ENCODE data around the gene FOXN1. TPM values are rescaled to one million over a fixed set of nuclear protein-coding genes. Genes with fewer than 3 reads are reported as not detected.

FOXN1 gene
- total and polyA plus RNA-seq, 2 experiments from 2014 or later = 0.87 TPM; not detected in 1

DNA sequence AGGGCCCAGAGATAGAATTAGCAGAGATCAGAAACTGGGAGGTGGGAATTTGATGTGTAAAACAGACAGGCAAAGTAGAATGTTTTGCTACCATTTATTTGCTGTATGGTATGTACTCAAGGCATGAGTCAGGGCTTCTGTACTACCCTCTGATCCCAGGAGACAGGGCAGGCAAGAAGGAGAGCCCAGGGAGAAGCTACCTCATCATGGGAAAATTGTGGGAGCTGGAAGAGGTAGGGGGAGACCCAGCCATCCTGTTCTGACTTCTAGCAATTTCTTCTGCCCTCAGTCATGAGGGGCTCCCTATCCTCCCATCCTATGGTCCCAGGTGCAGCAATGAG is 66.9 kb downstream of the FOXN1 start:
- Histone ChIP-seq H3K9me3 (ENCODE audit: low read depth) (no peaks in the 10 kb centered on the region), H3K36me3 (replicated peaks; ENCODE audit: insufficient read depth, low read depth) (no peaks in the 10 kb centered on the region), H3K9me2 (replicated peaks; ENCODE audit: insufficient read depth) (no peaks in the 10 kb centered on the region), H3K27me3 (no peaks in the 10 kb centered on the region), H3K4me2 (peak overlapping the region; percentile 81), H3K79me2 (peaks cover 26% of the 10 kb centered on the region), H3K4me1 (ENCODE audit: insufficient read depth) (peaks cover 12% of the 10 kb centered on the region), H4K20me1 (ENCODE audit: insufficient read depth, poor library complexity, severe bottlenecking) (no peaks in the 10 kb centered on the region), H3K27ac (peak overlapping the region; percentile 54), H3K4me3 (no peak overlapping the region), H2AFZ (no peak overlapping the region)
- no peak for TF ChIP-seq EZH2phosphoT487 (IDR thresholded peaks at IDR 0.05; ENCODE audit: low read depth, severe bottlenecking, unreplicated experiment)
- TF ChIP-seq, protein P1, sequence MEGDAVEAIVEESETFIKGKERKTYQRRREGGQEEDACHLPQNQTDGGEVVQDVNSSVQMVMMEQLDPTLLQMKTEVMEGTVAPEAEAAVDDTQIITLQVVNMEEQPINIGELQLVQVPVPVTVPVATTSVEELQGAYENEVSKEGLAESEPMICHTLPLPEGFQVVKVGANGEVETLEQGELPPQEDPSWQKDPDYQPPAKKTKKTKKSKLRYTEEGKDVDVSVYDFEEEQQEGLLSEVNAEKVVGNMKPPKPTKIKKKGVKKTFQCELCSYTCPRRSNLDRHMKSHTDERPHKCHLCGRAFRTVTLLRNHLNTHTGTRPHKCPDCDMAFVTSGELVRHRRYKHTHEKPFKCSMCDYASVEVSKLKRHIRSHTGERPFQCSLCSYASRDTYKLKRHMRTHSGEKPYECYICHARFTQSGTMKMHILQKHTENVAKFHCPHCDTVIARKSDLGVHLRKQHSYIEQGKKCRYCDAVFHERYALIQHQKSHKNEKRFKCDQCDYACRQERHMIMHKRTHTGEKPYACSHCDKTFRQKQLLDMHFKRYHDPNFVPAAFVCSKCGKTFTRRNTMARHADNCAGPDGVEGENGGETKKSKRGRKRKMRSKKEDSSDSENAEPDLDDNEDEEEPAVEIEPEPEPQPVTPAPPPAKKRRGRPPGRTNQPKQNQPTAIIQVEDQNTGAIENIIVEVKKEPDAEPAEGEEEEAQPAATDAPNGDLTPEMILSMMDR (IDR thresholded peaks at IDR 0.05; ENCODE audit: poor library complexity) = no peak
- TF ChIP-seq EZH2 (IDR thresholded peaks at IDR 0.05; ENCODE audit: borderline replicate concordance) = no peak
- peak; percentile 45 for DNase-seq (ENCODE audit: low spot score)

DNA sequence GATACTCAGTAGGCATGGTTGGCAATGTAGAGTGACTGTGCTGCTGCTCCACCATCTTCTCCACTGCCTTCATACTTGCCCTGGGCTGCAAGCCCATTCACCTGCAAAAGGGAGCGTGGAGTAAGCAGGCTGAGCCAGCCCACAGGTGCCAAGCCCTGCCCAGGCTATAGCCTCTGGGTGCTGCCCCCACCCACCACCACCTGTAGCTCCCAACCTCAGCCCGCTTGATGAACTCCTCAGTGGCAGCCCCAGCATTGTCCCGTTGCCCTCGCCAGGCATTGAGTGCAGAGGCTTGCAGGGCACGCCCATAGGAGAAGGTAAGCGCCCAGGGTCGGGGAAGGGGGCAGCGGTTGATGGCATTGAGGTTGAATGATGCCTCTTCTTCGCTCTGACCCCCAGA is 67.4 kb downstream of the FOXN1 start:
- TF ChIP-seq EZH2phosphoT487 (IDR thresholded peaks at IDR 0.05; ENCODE audit: low read depth, severe bottlenecking, unreplicated experiment) (no peak), EZH2 (IDR thresholded peaks at IDR 0.05; ENCODE audit: borderline replicate concordance) (no peak)
- TF ChIP-seq, protein P1 (IDR thresholded peaks at IDR 0.05; ENCODE audit: poor library complexity) = no peak
- 98% methylated on average over 9 of the region's 9 CpGs for WGBS (ENCODE audit: low lambda C conversion rate, missing lambda C conversion rate)
- no peaks in the 10 kb centered on the region for H3K9me2 ChIP-seq (replicated peaks; ENCODE audit: insufficient read depth)
- no peaks in the 10 kb centered on the region for H3K36me3 ChIP-seq (replicated peaks; ENCODE audit: insufficient read depth, low read depth)
- H3K79me2 ChIP-seq = peaks cover 22% of the 10 kb centered on the region
- H3K27me3 ChIP-seq = no peaks in the 10 kb centered on the region
- no peak overlapping the region for H3K4me3 ChIP-seq
- no peak overlapping the region for H3K4me2 ChIP-seq
- H2AFZ ChIP-seq = no peak overlapping the region
- no peaks in the 10 kb centered on the region for H4K20me1 ChIP-seq (ENCODE audit: insufficient read depth, poor library complexity, severe bottlenecking)
- DNase-seq (ENCODE audit: low spot score) = no peak
- no peaks in the 10 kb centered on the region for H3K9me3 ChIP-seq (ENCODE audit: low read depth)
- H3K27ac ChIP-seq = no peak overlapping the region
- peaks cover 12% of the 10 kb centered on the region for H3K4me1 ChIP-seq (ENCODE audit: insufficient read depth)

DNA sequence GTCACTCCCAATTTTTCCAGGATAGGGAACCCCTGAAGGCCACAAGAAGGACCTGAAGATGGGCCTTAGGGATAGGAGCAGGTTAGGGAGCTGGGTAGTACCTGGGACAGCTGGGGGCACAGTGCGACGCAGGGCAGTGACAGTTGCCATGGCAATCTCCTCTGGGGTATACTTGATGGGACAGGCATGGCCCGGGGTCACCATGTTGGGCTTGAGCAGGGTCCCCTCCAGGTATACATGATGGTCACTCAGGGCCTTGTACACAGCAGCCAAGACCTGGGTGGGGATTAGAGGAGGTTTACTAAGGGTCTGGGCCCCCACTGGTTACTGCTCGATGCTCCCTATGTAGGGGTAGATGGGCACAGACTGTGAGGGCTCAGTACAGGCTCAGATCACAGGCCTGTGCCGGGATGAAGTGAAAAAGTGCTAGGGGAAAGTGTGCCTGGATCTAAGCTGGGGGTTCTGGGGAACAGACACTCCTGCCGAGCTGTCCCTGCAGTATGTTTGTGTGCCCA is 67.9 kb downstream of the FOXN1 start:
- H4K20me1 ChIP-seq (ENCODE audit: insufficient read depth, poor library complexity, severe bottlenecking) = no peaks in the 10 kb centered on the region
- no peaks in the 10 kb centered on the region for H3K36me3 ChIP-seq (replicated peaks; ENCODE audit: insufficient read depth, low read depth)
- H3K4me1 ChIP-seq (ENCODE audit: insufficient read depth) = peaks cover 12% of the 10 kb centered on the region
- TF ChIP-seq EZH2 (IDR thresholded peaks at IDR 0.05; ENCODE audit: borderline replicate concordance) (no peak), EZH2phosphoT487 (IDR thresholded peaks at IDR 0.05; ENCODE audit: low read depth, severe bottlenecking, unreplicated experiment) (no peak)
- TF ChIP-seq, protein P1 (IDR thresholded peaks at IDR 0.05; ENCODE audit: poor library complexity) = no peak
- H3K9me2 ChIP-seq (replicated peaks; ENCODE audit: insufficient read depth) = no peaks in the 10 kb centered on the region
- WGBS (ENCODE audit: low lambda C conversion rate, missing lambda C conversion rate) = 95% methylated on average over 6 of the region's 6 CpGs
- H3K9me3 ChIP-seq (ENCODE audit: low read depth) = no peaks in the 10 kb centered on the region
- peaks cover 17% of the 10 kb centered on the region for H3K79me2 ChIP-seq
- H2AFZ ChIP-seq = no peak overlapping the region
- no peak for DNase-seq (ENCODE audit: low spot score)
- H3K4me3 ChIP-seq = no peak overlapping the region
- H3K27ac ChIP-seq = no peak overlapping the region
- no peak overlapping the region for H3K4me2 ChIP-seq
- no peaks in the 10 kb centered on the region for H3K27me3 ChIP-seq

DNA sequence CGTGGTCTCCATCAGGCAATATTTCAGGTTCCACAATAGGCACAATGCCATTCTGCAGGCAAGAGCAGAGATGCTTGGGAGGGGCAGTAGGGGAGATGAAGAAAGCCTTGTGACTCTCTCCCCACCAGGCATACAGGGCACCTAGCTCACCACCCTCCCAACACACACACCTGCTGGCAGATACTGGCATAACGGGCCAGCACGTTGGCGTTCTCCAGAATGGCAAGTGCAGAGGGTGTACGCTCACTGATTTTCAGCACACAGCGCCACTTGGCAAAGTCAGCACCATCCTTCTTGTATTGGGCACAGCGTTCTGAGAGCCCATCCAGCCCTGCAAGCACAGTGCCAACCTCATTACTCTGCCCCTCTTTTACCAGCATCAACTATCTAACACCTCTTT is 68.4 kb downstream of the FOXN1 start:
- DNase-seq (ENCODE audit: low spot score) = no peak
- TF ChIP-seq, protein P1 (IDR thresholded peaks at IDR 0.05; ENCODE audit: poor library complexity) = no peak
- TF ChIP-seq EZH2phosphoT487 (IDR thresholded peaks at IDR 0.05; ENCODE audit: low read depth, severe bottlenecking, unreplicated experiment) = no peak
- TF ChIP-seq EZH2 (IDR thresholded peaks at IDR 0.05; ENCODE audit: borderline replicate concordance) = no peak

More for the DNA sequence above, 68.4 kb downstream of the FOXN1 start:
- Histone ChIP-seq H3K27ac (no peak overlapping the region), H3K9me2 (replicated peaks; ENCODE audit: insufficient read depth) (no peaks in the 10 kb centered on the region), H3K79me2 (peaks cover 14% of the 10 kb centered on the region), H3K27me3 (no peaks in the 10 kb centered on the region), H3K4me1 (ENCODE audit: insufficient read depth) (peaks cover 12% of the 10 kb centered on the region), H3K4me2 (no peak overlapping the region), H3K36me3 (replicated peaks; ENCODE audit: insufficient read depth, low read depth) (no peaks in the 10 kb centered on the region), H2AFZ (no peak overlapping the region), H4K20me1 (ENCODE audit: insufficient read depth, poor library complexity, severe bottlenecking) (no peaks in the 10 kb centered on the region), H3K4me3 (no peak overlapping the region), H3K9me3 (ENCODE audit: low read depth) (no peaks in the 10 kb centered on the region)
- WGBS (ENCODE audit: low lambda C conversion rate, missing lambda C conversion rate) = 93% methylated on average over 7 of the region's 7 CpGs
